Activated B cell treated with CpG ODN at 0.5 μM for 24 hours (primary cell): ENCODE measurements around the gene ATP8A2. TPM values are rescaled to one million over a fixed set of nuclear protein-coding genes. Genes with fewer than 3 reads are reported as not detected.
A peak's percentile ranks its signal among the peaks of the same experiment; 100 is the strongest.
"Not testable (repeated sequence)": the region's sequence is repeated elsewhere in the genome, so short reads cannot be mapped to it uniquely, and the experiment has no call there.

ENCODE experiments used
- ATAC-seq: fragments of 200-7000 bp; cut with Tn5 transposase; one replicate; pipeline ENCODE4 v1.10.0; 2021; ENCODE audit warnings: low read depth, mild to moderate bottlenecking, moderate library complexity
- CTCF ChIA-PET: fragments of 350-600 bp; sonication (Branson Sonifier 250); formaldehyde crosslinking; loops from one replicate; lab custom pipeline; 2021; ENCODE audit warnings: antibody characterized with exemption; lab: Charles Lee
- POLR2A ChIA-PET: fragments of 350-600 bp; sonication (Branson Sonifier 250); formaldehyde crosslinking; loops from one replicate; lab custom pipeline; 2021; ENCODE audit warnings: antibody characterized with exemption; lab: Charles Lee
- DNase-seq: peaks from one replicate; pipeline ENCODE4 v3.0.0; 2022
- H3K27ac Mint-ChIP-seq: one replicate; pipeline ENCODE4 v1.8.0; 2020; ENCODE audit warnings: mixed read lengths
- H3K27me3 Mint-ChIP-seq: one replicate; pipeline ENCODE4 v1.8.0; 2021; ENCODE audit warnings: mixed read lengths
- H3K36me3 Mint-ChIP-seq: one replicate; pipeline ENCODE4 v1.8.0; 2021; ENCODE audit warnings: low read depth, mixed read lengths
- H3K4me1 Mint-ChIP-seq: one replicate; pipeline ENCODE4 v1.8.0; 2021; ENCODE audit warnings: mixed read lengths
- H3K4me3 Mint-ChIP-seq: one replicate; pipeline ENCODE4 v1.8.0; 2020; ENCODE audit warnings: mild to moderate bottlenecking, mixed read lengths
- H3K9me3 Mint-ChIP-seq: one replicate; pipeline ENCODE4 v1.8.0; 2020; ENCODE audit warnings: mixed read lengths
- intact Hi-C: fragments of 100-400 bp; cut with micrococcal nuclease; formaldehyde crosslinking; loops from one replicate; pipeline ENCODE4 v1.15.1; 2024
- total RNA-seq: library from RNA; stranded (reverse); gene quantifications from 2 replicates; pipeline ENCODE4 v1.2.3, GENCODE V29; 2022
- TF ChIP-seq, protein P1 (sequence below): fragments of 200-600 bp; IDR thresholded peaks from one replicate; pipeline ENCODE4 v1.8.0; 2022; ENCODE audit warnings: antibody characterized with exemption, mild to moderate bottlenecking

Gene ATP8A2
- total RNA-seq, 1 donor from 2014 or later = not detected

DNA sequence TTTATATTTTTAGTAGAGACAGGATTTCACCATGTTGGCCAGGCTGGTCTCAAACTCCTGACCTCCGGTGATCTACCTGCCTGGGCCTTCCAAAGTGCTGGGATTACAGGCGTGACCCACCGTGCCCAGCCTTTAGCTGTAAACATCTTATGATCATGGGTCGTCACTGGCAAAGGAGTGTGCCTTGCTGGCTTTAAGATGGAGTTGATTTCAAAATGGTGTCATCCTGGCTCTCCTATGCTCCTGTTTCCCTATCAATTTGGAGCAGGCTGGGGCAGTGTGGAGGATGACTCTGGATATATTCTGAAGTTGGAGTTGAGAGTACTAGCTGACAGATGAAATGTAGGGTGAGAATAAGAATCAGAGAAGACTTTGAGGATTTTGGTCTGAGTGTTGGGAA lies 18.4 kb upstream of the ATP8A2 start:
- H3K4me1 Mint-ChIP-seq = no peaks in the 10 kb centered on the region
- no peaks in the 10 kb centered on the region for H3K36me3 Mint-ChIP-seq
- peaks cover 23% of the 10 kb centered on the region for H3K27me3 Mint-ChIP-seq
- TF ChIP-seq, protein P1, sequence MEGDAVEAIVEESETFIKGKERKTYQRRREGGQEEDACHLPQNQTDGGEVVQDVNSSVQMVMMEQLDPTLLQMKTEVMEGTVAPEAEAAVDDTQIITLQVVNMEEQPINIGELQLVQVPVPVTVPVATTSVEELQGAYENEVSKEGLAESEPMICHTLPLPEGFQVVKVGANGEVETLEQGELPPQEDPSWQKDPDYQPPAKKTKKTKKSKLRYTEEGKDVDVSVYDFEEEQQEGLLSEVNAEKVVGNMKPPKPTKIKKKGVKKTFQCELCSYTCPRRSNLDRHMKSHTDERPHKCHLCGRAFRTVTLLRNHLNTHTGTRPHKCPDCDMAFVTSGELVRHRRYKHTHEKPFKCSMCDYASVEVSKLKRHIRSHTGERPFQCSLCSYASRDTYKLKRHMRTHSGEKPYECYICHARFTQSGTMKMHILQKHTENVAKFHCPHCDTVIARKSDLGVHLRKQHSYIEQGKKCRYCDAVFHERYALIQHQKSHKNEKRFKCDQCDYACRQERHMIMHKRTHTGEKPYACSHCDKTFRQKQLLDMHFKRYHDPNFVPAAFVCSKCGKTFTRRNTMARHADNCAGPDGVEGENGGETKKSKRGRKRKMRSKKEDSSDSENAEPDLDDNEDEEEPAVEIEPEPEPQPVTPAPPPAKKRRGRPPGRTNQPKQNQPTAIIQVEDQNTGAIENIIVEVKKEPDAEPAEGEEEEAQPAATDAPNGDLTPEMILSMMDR = no peak
- ChIA-PET CTCF (no interaction called here), POLR2A (no interaction called here)
- ATAC-seq (no peak), DNase-seq (no peak)
- H3K9me3 Mint-ChIP-seq = no peaks in the 10 kb centered on the region
- no peak overlapping the region for H3K4me3 Mint-ChIP-seq
- H3K27ac Mint-ChIP-seq = no peak overlapping the region
- intact Hi-C loops = no loop called here

DNA sequence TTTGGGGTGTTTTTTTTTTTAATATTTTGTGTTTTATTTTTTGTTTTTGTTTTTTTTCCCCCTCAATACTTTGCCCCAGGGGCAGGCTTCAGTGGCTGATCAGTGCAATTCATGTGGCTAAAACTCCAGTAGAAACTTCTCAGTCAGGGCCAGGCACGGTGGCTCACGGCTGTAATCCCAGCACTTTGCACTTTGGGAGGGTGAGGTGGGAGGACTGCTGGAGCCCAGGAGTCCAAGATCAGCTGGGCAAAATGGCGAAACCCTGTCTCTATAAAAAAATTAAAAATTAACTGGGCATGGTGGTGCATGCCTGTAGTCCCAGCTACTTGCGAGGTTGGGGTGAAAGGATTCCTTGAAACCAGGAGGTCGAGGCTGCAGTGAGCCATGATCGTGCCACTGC lies 17.4 kb upstream of the ATP8A2 start:
- Mint-ChIP-seq H3K27ac (no peak overlapping the region), H3K4me1 (no peaks in the 10 kb centered on the region), H3K27me3 (peaks cover 23% of the 10 kb centered on the region), H3K9me3 (no peaks in the 10 kb centered on the region), H3K4me3 (no peak overlapping the region), H3K36me3 (no peaks in the 10 kb centered on the region)
- TF ChIP-seq, protein P1 = no peak
- no peak for ATAC-seq
- intact Hi-C loops = no loop called here
- ChIA-PET CTCF (no interaction called here), POLR2A (no interaction called here)
- DNase-seq = no peak

DNA sequence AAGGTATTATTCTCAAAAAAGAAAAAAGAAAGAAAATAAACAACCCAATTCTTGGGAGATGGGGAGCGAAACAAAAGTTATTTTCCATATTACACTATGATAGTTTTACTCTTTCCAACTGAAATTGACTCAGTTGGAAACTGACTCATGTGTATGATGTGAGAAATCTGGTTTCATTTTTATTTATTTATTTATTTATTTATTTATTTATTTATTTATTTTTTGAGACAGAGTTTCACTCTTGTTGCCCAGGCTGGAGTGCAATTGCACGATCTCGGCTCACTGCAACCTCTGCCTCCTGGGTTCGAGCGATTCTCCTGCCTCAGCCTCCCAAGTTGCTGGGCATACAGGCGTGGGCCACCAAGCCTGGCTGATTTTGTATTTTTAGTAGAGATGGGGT lies 11.3 kb upstream of the ATP8A2 start:
- H3K27me3 Mint-ChIP-seq, H3K9me3 Mint-ChIP-seq, DNase-seq, H3K27ac Mint-ChIP-seq, POLR2A ChIA-PET, H3K36me3 Mint-ChIP-seq, intact Hi-C loops, ATAC-seq, H3K4me1 Mint-ChIP-seq, CTCF ChIA-PET, H3K4me3 Mint-ChIP-seq: not testable (repeated sequence)

DNA sequence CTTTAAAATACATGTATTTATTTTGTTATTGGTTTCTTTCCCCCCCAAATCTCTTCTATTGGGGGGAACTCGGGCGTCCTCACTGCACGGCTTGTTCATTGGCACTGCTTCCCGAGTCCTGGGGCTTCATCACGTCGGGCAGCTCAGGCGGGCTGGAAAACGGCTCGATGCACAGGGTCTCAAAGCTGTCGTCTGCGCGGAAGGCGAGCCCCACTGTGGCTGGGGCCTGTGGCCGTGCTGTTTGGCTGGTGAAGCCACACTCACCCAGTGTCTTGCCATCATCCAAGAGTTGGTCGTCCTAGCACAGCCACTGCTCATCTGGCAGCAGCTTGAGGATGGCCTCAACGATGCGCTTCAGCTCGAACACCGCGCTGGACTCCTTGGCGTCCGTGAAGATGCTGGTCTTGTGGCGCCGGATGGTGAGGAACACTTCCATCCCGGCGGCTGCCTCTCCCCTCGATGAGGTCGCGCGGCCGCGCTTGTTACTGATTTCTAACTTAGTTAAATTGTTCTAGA lies 6.0 kb upstream of the ATP8A2 start:
- H3K27me3 Mint-ChIP-seq = peaks cover 17% of the 10 kb centered on the region
- no peaks in the 10 kb centered on the region for H3K36me3 Mint-ChIP-seq
- H3K9me3 Mint-ChIP-seq = no peaks in the 10 kb centered on the region
- no peak overlapping the region for H3K27ac Mint-ChIP-seq
- ChIA-PET POLR2A (no interaction called here), CTCF (no interaction called here)
- intact Hi-C loops = no loop called here
- peaks cover 5% of the 10 kb centered on the region for H3K4me1 Mint-ChIP-seq
- TF ChIP-seq, protein P1 = no peak
- ATAC-seq = no peak
- DNase-seq = no peak
- H3K4me3 Mint-ChIP-seq = no peak overlapping the region

DNA sequence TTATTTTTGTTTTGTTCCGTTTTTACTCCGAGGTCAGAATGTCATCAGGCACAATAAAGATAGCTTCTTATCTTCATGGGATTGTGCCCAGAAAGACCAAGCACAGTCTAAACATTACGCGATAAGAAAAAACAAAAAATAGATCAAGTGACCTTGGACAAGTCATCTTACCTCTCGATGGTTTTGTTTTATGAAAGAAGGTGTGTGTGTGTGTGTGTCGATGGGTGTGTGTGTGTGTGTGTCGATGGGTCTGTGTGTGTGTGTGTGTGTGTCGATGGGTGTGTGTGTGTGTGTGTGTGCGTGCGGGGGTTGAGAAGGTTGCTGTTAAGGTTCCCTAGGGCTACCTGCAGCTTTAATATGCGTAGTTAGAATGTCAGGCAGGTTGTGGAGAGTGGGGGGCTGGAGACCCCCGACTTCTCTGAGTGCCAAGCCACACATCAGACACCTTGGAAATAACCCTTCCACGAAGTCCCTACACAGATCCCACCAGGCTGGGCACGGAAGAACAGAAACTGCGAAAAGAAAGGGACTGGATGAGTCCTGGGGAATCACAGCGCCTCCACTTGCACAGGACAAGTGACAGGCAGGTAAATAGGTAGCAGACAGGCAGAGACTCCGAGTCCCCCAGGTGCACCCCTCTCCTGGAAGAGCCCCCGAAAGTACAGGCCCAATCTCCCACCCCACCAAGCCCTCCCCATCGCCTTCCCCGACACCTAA lies 458 bp upstream of the ATP8A2 start:
- POLR2A ChIA-PET = no interaction called here
- intact Hi-C loops = no loop called here
- H3K4me3 Mint-ChIP-seq = peak overlapping the region; percentile 70
- H3K9me3 Mint-ChIP-seq = no peaks in the 10 kb centered on the region
- CTCF ChIA-PET = no interaction called here
- H3K4me1 Mint-ChIP-seq = peaks cover 20% of the 10 kb centered on the region
- no peak for DNase-seq
- no peak for ATAC-seq
- H3K27ac Mint-ChIP-seq = no peak overlapping the region
- H3K36me3 Mint-ChIP-seq = no peaks in the 10 kb centered on the region
- TF ChIP-seq, protein P1 = no peak
- peaks cover 56% of the 10 kb centered on the region for H3K27me3 Mint-ChIP-seq
